Measurements from ENCODE around the gene ZFAND5. TPM values are rescaled to one million over a fixed set of nuclear protein-coding genes. Genes with fewer than 3 reads are reported as not detected.

The ZFAND5 gene
- total RNA-seq, 1 experiment from 2014 or later = 84.1 TPM

- Histone ChIP-seq H3K79me2 (ENCODE audit: low read length) (no peaks in the 10 kb centered on the region), H3K4me3 (ENCODE audit: low read length) (no peak overlapping the region), H3F3A (ENCODE audit: low read length, unreplicated experiment) (no peaks in the 10 kb centered on the region), H3K4me1 (ENCODE audit: insufficient read depth, low read length) (peaks cover 20% of the 10 kb centered on the region), H2AFZ (ENCODE audit: low read length) (no peak overlapping the region), H3K9ac (ENCODE audit: low read length) (no peak overlapping the region), H3K27ac (ENCODE audit: low read length) (no peak overlapping the region), H3K27me3 (ENCODE audit: low read length) (no peaks in the 10 kb centered on the region), H4K20me1 (ENCODE audit: low read length) (no peaks in the 10 kb centered on the region), H3K36me3 (ENCODE audit: low read depth, low read length) (peaks cover 9% of the 10 kb centered on the region), H3K4me2 (ENCODE audit: low read length) (no peak overlapping the region), H3K9me3 (ENCODE audit: low read length) (no peaks in the 10 kb centered on the region), H3K9me2 (replicated peaks; ENCODE audit: low read length) (no peaks in the 10 kb centered on the region)
- intact Hi-C loops (cut with micrococcal nuclease) = loop anchor here (2.0 to 5.0 kb wide), 3 partner anchors 13 to 57 kb away; no protein-coding TSS in a partner anchor
- BruUV-seq (replicated peaks) = no TSS peak
- CTCF ChIA-PET = no interaction called here
- no peak for DNase-seq
- POLR2A ChIA-PET (ENCODE audit: unreplicated experiment) = no interaction called here
- no peak for ATAC-seq
- TF ChIP-seq EZH2phosphoT487 (IDR thresholded peaks at IDR 0.05; ENCODE audit: borderline replicate concordance, low read length) (no peak), EZH2 (IDR thresholded peaks at IDR 0.05; ENCODE audit: low read length, unreplicated experiment) (no peak)
- TF ChIP-seq, protein P1, sequence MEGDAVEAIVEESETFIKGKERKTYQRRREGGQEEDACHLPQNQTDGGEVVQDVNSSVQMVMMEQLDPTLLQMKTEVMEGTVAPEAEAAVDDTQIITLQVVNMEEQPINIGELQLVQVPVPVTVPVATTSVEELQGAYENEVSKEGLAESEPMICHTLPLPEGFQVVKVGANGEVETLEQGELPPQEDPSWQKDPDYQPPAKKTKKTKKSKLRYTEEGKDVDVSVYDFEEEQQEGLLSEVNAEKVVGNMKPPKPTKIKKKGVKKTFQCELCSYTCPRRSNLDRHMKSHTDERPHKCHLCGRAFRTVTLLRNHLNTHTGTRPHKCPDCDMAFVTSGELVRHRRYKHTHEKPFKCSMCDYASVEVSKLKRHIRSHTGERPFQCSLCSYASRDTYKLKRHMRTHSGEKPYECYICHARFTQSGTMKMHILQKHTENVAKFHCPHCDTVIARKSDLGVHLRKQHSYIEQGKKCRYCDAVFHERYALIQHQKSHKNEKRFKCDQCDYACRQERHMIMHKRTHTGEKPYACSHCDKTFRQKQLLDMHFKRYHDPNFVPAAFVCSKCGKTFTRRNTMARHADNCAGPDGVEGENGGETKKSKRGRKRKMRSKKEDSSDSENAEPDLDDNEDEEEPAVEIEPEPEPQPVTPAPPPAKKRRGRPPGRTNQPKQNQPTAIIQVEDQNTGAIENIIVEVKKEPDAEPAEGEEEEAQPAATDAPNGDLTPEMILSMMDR (conservative IDR thresholded peaks at IDR 0.05; ENCODE audit: low read depth, low read length) = no peak
These were observed 15.1 kb downstream of the ZFAND5 start for GRCh38 chr9:72349911-72350310.

DNA sequence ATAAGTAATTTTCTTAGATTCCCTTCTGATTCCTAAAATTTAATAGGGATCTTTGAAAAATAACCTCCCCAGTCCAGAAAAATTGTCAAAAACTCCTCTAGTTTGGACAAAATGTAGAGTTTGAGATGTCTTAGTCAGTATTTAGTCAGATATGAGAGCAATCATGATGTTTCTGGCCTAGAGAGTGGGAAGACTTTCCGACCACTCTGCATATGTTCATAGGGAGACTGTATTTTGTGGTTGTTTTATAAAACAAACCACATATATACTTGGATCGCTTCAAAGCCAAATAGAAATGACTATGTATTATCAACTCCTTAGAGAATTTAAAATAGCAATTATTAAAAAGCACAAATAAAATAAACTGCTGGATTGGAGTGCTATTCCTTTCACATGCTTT, 15.8 kb downstream of the ZFAND5 start:
- H3K9me2 ChIP-seq (replicated peaks; ENCODE audit: low read length) = no peaks in the 10 kb centered on the region
- no peak overlapping the region for H3K27ac ChIP-seq (ENCODE audit: low read length)
- peaks cover 20% of the 10 kb centered on the region for H3K4me1 ChIP-seq (ENCODE audit: insufficient read depth, low read length)
- ATAC-seq (no peak), DNase-seq (no peak)
- H3K9ac ChIP-seq (ENCODE audit: low read length) = no peak overlapping the region
- TF ChIP-seq EZH2 (IDR thresholded peaks at IDR 0.05; ENCODE audit: low read length, unreplicated experiment) (no peak), EZH2phosphoT487 (IDR thresholded peaks at IDR 0.05; ENCODE audit: borderline replicate concordance, low read length) (no peak)
- TF ChIP-seq, protein P1 (conservative IDR thresholded peaks at IDR 0.05; ENCODE audit: low read depth, low read length) = no peak
- no peaks in the 10 kb centered on the region for H3F3A ChIP-seq (ENCODE audit: low read length, unreplicated experiment)
- no peaks in the 10 kb centered on the region for H3K79me2 ChIP-seq (ENCODE audit: low read length)
- ChIA-PET POLR2A (ENCODE audit: unreplicated experiment) (no interaction called here), CTCF (no interaction called here)
- H2AFZ ChIP-seq (ENCODE audit: low read length) = no peak overlapping the region
- no peak overlapping the region for H3K4me2 ChIP-seq (ENCODE audit: low read length)
- H4K20me1 ChIP-seq (ENCODE audit: low read length) = no peaks in the 10 kb centered on the region
- no peaks in the 10 kb centered on the region for H3K9me3 ChIP-seq (ENCODE audit: low read length)
- no TSS peak for BruUV-seq (replicated peaks)
- peaks cover 2% of the 10 kb centered on the region; the same call in 1 of the 2 replicates for H3K36me3 ChIP-seq (ENCODE audit: low read depth, low read length)
- no peak overlapping the region for H3K4me3 ChIP-seq (ENCODE audit: low read length)
- no peaks in the 10 kb centered on the region for H3K27me3 ChIP-seq (ENCODE audit: low read length)
- intact Hi-C loops (cut with micrococcal nuclease) = loop anchor here (2.0 kb wide), 1 partner anchor 14 kb away; no protein-coding TSS in a partner anchor

DNA sequence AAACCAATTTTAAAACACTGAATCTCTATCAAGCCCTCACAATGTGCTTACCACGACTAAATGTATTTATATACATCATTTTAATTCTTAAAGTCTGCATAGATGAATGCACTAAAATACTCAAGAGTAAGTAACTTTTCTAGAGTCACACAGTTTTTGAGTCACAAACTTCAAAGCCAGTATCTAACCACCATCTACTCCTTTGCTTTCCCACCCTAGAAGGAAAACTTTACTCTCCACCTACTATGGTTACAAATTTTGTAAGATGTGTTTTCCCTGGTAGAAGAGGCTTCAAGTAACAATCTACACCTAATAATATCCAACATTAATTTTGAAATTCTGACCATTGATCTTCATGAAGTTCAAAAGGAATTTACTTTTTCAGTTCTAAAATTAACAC, 18.7 kb downstream of the ZFAND5 start:
- ATAC-seq = no peak
- DNase-seq = no peak
- intact Hi-C loops (cut with micrococcal nuclease) = no loop called here
- no peak overlapping the region for H3K9ac ChIP-seq (ENCODE audit: low read length)
- H3K9me3 ChIP-seq (ENCODE audit: low read length) = no peaks in the 10 kb centered on the region
- TF ChIP-seq, protein P1 (conservative IDR thresholded peaks at IDR 0.05; ENCODE audit: low read depth, low read length) = no peak
- TF ChIP-seq EZH2phosphoT487 (IDR thresholded peaks at IDR 0.05; ENCODE audit: borderline replicate concordance, low read length) = no peak
- no peak for TF ChIP-seq EZH2 (IDR thresholded peaks at IDR 0.05; ENCODE audit: low read length, unreplicated experiment)
- no peaks in the 10 kb centered on the region for H3K9me2 ChIP-seq (replicated peaks; ENCODE audit: low read length)
- H3K4me3 ChIP-seq (ENCODE audit: low read length) = no peak overlapping the region
- H3K79me2 ChIP-seq (ENCODE audit: low read length) = no peaks in the 10 kb centered on the region
- no peaks in the 10 kb centered on the region for H3K27me3 ChIP-seq (ENCODE audit: low read length)
- no peaks in the 10 kb centered on the region for H4K20me1 ChIP-seq (ENCODE audit: low read length)
- H3K4me1 ChIP-seq (ENCODE audit: insufficient read depth, low read length) = peaks cover 4% of the 10 kb centered on the region
- no TSS peak for BruUV-seq (replicated peaks)
- no peaks in the 10 kb centered on the region for H3K36me3 ChIP-seq (ENCODE audit: low read depth, low read length)
- H3K27ac ChIP-seq (ENCODE audit: low read length) = no peak overlapping the region
- ChIA-PET POLR2A (ENCODE audit: unreplicated experiment) (no interaction called here), CTCF (no interaction called here)
- no peak overlapping the region for H2AFZ ChIP-seq (ENCODE audit: low read length)
- H3K4me2 ChIP-seq (ENCODE audit: low read length) = no peak overlapping the region
- no peaks in the 10 kb centered on the region for H3F3A ChIP-seq (ENCODE audit: low read length, unreplicated experiment)

Measured in PC-3 (cell line).